ENCODE data around the gene APLNR.

The APLNR gene

GRCh38 chr11:57251491-57252104 is 14.5 kb upstream of the APLNR start:
- DNase-seq = no peak

GRCh38 chr11:57251037-57251436 is 14.0 kb upstream of the APLNR start:
- DNase-seq = no peak

- DNase-seq = peak in 35 of 58 donors; percentile 3 to 71 (median 26)
These were observed 12.6 kb upstream of the APLNR start for GRCh38 chr11:57249384-57250319.

- DNase-seq = peak in 42 of 58 donors; percentile 4 to 67 (median 29)
These were observed 11.8 kb upstream of the APLNR start for GRCh38 chr11:57248780-57249383.

- no peak for DNase-seq
These were observed 7.9 kb upstream of the APLNR start for GRCh38 chr11:57244911-57245310.

- peak in 3 of 58 donors; percentile 14 to 36 (median 14) for DNase-seq
These were observed 4.4 kb upstream of the APLNR start for GRCh38 chr11:57241353-57241972.

- no peak for DNase-seq
These were observed 3.7 kb upstream of the APLNR start for GRCh38 chr11:57240757-57241156.

GRCh38 chr11:57240007-57240406 is 3.0 kb upstream of the APLNR start:
- DNase-seq = peak in 11 of 58 donors; percentile 3 to 36 (median 13)

- DNase-seq = no peak
These were observed 2.3 kb upstream of the APLNR start for GRCh38 chr11:57239348-57239747.

GRCh38 chr11:57235761-57236703 is 1.0 kb downstream of the APLNR start:
- peak in 1 of 58 donors; percentile 9 for DNase-seq

- no peak for DNase-seq
These were observed 3.3 kb downstream of the APLNR start for GRCh38 chr11:57233702-57234101.

GRCh38 chr11:57231539-57232253 is 5.4 kb downstream of the APLNR start:
- no peak for DNase-seq

- peak in 36 of 58 donors; percentile 8 to 83 (median 40) for DNase-seq
These were observed 6.1 kb downstream of the APLNR start for GRCh38 chr11:57230791-57231538.

- DNase-seq = no peak
These were observed 6.7 kb downstream of the APLNR start for GRCh38 chr11:57230316-57230715.

- no peak for DNase-seq
These were observed 8.4 kb downstream of the APLNR start for GRCh38 chr11:57228600-57228999.

GRCh38 chr11:57224537-57224936 is 12.5 kb downstream of the APLNR start:
- no peak for DNase-seq

GRCh38 chr11:57224128-57224527 is 12.9 kb downstream of the APLNR start:
- DNase-seq = peak in 8 of 58 donors; percentile 3 to 67 (median 26)

- no peak for DNase-seq
These were observed 13.4 kb downstream of the APLNR start for GRCh38 chr11:57223601-57224000.

GRCh38 chr11:57222239-57222638 is 14.8 kb downstream of the APLNR start:
- no peak for DNase-seq
